Ascending aorta (tissue), 2 donors: ENCODE measurements around the gene MRPS24. TPM values are rescaled to one million over a fixed set of nuclear protein-coding genes. Genes with fewer than 3 reads are reported as not detected.

Experiments used
- DNase-seq, 2 donors: peaks; one replicate each; pipeline ENCODE4 v3.0.0-alpha.2; 2019; ENCODE audit warnings: low spot score in 2 of 2
- H3K27ac ChIP-seq, 2 donors: fragments of 200-600 bp; sonication (generic); one replicate each; pipeline ENCODE4 v1.5.1; 2016 to 2017; ENCODE audit warnings: mild to moderate bottlenecking in 1 of 2
- H3K27me3 ChIP-seq: fragments of 200-600 bp; sonication (generic); one replicate; pipeline ENCODE4 v1.5.1; 2017
- H3K36me3 ChIP-seq, 2 donors: fragments of 200-600 bp; sonication (generic); one replicate each; pipeline ENCODE4 v1.5.1; 2016
- H3K4me1 ChIP-seq, 2 donors: fragments of 200-600 bp; sonication (generic); one replicate each; pipeline ENCODE4 v1.5.1; 2016 to 2017; ENCODE audit warnings: mild to moderate bottlenecking in 1 of 2
- H3K4me3 ChIP-seq, 2 donors: fragments of 200-600 bp; sonication (generic); one replicate each; pipeline ENCODE4 v1.5.1; 2016 to 2017; ENCODE audit warnings: mild to moderate bottlenecking in 1 of 2
- H3K9me3 ChIP-seq, 2 donors: fragments of 200-600 bp; sonication (generic); one replicate each; pipeline ENCODE4 v1.5.1; 2016
- CTCF ChIP-seq, 3 experiments: fragments of 200-600 bp in 2 of 3; fragments of 450-650 bp in 1 of 3; sonication (generic) in 2 of 3; IDR thresholded peaks; one replicate each; pipeline ENCODE4 v1.5.1; 2016 to 2019; ENCODE audit warnings: antibody characterized with exemption in 3 of 3, mild to moderate bottlenecking in 1 of 3, moderate library complexity in 1 of 3
- intact Hi-C: fragments of 100-400 bp; cut with DNase I; formaldehyde crosslinking; loops from one replicate; pipeline ENCODE4 v1.15.1; 2023
- total RNA-seq: library from RNA; depleted of rRNA; stranded (reverse); fragments of >200 nt; gene quantifications from one replicate; pipeline ENCODE4 v1.1.0, GENCODE V29; 2016

The MRPS24 gene
- 145 TPM for total RNA-seq

GRCh38 chr7:43869006-43869866 is at the start of gene MRPS24:
MRPS24 (minus strand) TSS chr7:43869517; CDS start chr7:43869495, 22 bp downstream.
- peak; percentile 73 to 97 for DNase-seq
- Histone ChIP-seq H3K9me3 (no peaks in the 10 kb centered on the region), H3K4me3 (peak within 1 kb of the TSS; percentile 78 to 99), H3K4me1 (peaks cover 12 to 17% of the 10 kb centered on the region in 2 donors), H3K36me3 (peaks cover 6 to 17% of the 10 kb centered on the region in 2 donors), H3K27ac (peak within 1 kb of the TSS; percentile 93 to 95), H3K27me3 (no peaks in the 10 kb centered on the region)
- intact Hi-C loops, result loop anchor here (1.0 kb wide), 1 partner anchor 57 kb away; the partner anchor contains the start of gene UBE2D4
- no peak for TF ChIP-seq CTCF (IDR thresholded peaks at IDR 0.05)

- Histone ChIP-seq H3K36me3 (no peaks in the 10 kb centered on the region), H3K4me1 (no peaks in the 10 kb centered on the region), H3K27me3 (no peaks in the 10 kb centered on the region), H3K4me3 (no peak overlapping the region), H3K27ac (no peak overlapping the region), H3K9me3 (no peaks in the 10 kb centered on the region)
- DNase-seq, result peak in 1 of 2 donors; percentile 13
- no peak for TF ChIP-seq CTCF (IDR thresholded peaks at IDR 0.05)
- intact Hi-C loops, result no loop called here
Observed at GRCh38 chr7:43915907-43916306, 46.6 kb upstream of the MRPS24 start.

- intact Hi-C loops, result no loop called here
- no peaks in the 10 kb centered on the region for H3K9me3 ChIP-seq
- H3K4me1 ChIP-seq, result no peaks in the 10 kb centered on the region
- peak in 1 of 2 donors; percentile 9 for DNase-seq
- H3K36me3 ChIP-seq, result no peaks in the 10 kb centered on the region
- no peak overlapping the region for H3K27ac ChIP-seq
- TF ChIP-seq CTCF (IDR thresholded peaks at IDR 0.05), result no peak
- H3K4me3 ChIP-seq, result no peak overlapping the region
- no peaks in the 10 kb centered on the region for H3K27me3 ChIP-seq
Observed at GRCh38 chr7:43914795-43915194, 45.5 kb upstream of the MRPS24 start.

- Histone ChIP-seq H3K4me3 (peak within 1 kb of the TSS; percentile 74 to 81), H3K4me1 (peaks cover 0 to 20% of the 10 kb centered on the region in 2 donors), H3K27ac (peak within 1 kb of the TSS; percentile 90 to 96), H3K27me3 (no peaks in the 10 kb centered on the region), H3K36me3 (no peaks in the 10 kb centered on the region), H3K9me3 (no peaks in the 10 kb centered on the region)
- intact Hi-C loops, result loop anchor here (1.0 to 2.0 kb wide), 2 partner anchors 20 to 34 kb away; partner anchors contain the start of gene UBE2D4
- no peak for TF ChIP-seq CTCF (IDR thresholded peaks at IDR 0.05)
- peak in 1 of 2 donors; percentile 67 for DNase-seq
Observed at GRCh38 chr7:43906331-43907010, 37.2 kb upstream of the MRPS24 start, which contains the start of gene URGCP. URGCP (minus strand) TSS chr7:43906596; CDS start chr7:43906575, 21 bp downstream.

- Histone ChIP-seq H3K27ac (peak overlapping the region; percentile 90 to 96), H3K36me3 (no peaks in the 10 kb centered on the region), H3K9me3 (no peaks in the 10 kb centered on the region), H3K4me1 (peaks cover 0 to 25% of the 10 kb centered on the region in 2 donors), H3K27me3 (no peaks in the 10 kb centered on the region), H3K4me3 (peak overlapping the region; percentile 74 to 81)
- TF ChIP-seq CTCF (IDR thresholded peaks at IDR 0.05), result no peak
- no peak for DNase-seq
- intact Hi-C loops, result loop anchor here (1.0 to 2.0 kb wide), 2 partner anchors 20 to 33 kb away; partner anchors contain the start of gene UBE2D4
Observed at GRCh38 chr7:43905956-43906330, 36.6 kb upstream of the MRPS24 start.
